Esophagus squamous epithelium (tissue), 4 donors: ENCODE data around the gene TMPRSS11A.

Experiments
- POLR2A ChIP-seq, 4 donors: fragments of 450-650 bp; IDR thresholded peaks; one replicate each; pipeline ENCODE4 v1.6.1; 2017; ENCODE audit warnings: antibody characterized with exemption in 4 of 4, mild to moderate bottlenecking in 4 of 4, moderate library complexity in 3 of 4
- TF ChIP-seq, protein P1 (sequence below), 6 experiments: fragments of 450-650 bp in 4 of 6; fragments of 200-600 bp in 2 of 6; sonication (generic) in 2 of 6; IDR thresholded peaks; one replicate each; pipeline ENCODE4 v1.5.1; 2016 to 2019; ENCODE audit warnings: antibody characterized with exemption in 6 of 6, mild to moderate bottlenecking in 4 of 6, moderate library complexity in 4 of 6

DNA sequence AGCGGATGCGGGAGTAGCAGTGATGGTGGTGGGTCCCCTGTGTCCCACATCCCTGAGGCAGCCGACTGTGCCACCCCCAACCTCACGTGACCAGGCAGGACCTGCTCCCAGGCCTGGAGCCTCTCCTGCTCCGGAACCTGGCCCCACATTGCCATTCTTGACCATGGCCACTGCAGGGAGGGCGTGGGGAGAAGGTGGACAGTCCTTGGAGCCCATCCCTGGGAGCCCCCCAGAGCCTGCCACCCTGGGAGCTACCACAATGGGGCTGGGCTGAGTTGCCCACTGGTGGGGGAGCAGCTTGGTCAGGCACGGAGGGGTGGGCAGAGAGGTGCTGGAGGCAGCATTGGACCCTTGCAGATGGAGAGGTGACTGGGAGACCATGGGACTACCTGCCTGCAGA is 36.8 kb downstream of the TMPRSS11A start:
- TF ChIP-seq POLR2A (IDR thresholded peaks at IDR 0.05), result no peak
- TF ChIP-seq, protein P1, sequence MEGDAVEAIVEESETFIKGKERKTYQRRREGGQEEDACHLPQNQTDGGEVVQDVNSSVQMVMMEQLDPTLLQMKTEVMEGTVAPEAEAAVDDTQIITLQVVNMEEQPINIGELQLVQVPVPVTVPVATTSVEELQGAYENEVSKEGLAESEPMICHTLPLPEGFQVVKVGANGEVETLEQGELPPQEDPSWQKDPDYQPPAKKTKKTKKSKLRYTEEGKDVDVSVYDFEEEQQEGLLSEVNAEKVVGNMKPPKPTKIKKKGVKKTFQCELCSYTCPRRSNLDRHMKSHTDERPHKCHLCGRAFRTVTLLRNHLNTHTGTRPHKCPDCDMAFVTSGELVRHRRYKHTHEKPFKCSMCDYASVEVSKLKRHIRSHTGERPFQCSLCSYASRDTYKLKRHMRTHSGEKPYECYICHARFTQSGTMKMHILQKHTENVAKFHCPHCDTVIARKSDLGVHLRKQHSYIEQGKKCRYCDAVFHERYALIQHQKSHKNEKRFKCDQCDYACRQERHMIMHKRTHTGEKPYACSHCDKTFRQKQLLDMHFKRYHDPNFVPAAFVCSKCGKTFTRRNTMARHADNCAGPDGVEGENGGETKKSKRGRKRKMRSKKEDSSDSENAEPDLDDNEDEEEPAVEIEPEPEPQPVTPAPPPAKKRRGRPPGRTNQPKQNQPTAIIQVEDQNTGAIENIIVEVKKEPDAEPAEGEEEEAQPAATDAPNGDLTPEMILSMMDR (IDR thresholded peaks at IDR 0.05), result no peak
